ENCODE results near the gene GSG1L. TPM values are rescaled to one million over a fixed set of nuclear protein-coding genes. Genes with fewer than 3 reads are reported as not detected.
"Not testable (repeated sequence)": the region's sequence is repeated elsewhere in the genome, so short reads cannot be mapped to it uniquely, and the experiment has no call there.

GSG1L gene
- total RNA-seq, 2 experiments from 2014 or later, result not detected

DNA sequence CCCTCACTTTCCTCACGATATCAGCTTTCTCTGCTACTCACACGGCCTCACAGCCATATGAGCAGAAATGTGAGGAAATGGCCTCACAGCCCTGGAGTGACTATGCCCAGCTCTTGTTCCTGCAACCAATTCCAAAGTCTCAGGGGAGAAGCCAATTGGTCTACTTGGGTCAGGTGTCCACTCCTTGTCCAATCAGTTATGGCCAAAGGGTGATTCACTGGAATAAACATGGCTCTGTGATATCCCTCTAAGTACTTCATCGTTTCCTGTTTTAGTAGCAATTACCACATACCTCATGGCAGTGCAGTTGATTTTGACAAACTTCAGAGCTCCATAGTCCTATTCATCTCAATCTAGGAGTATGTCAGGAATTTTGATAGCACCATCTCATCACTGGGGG, 318.2 kb downstream of the GSG1L start:
- no peaks in the 10 kb centered on the region for H3K36me3 Mint-ChIP-seq
- no peak overlapping the region for H3K27ac Mint-ChIP-seq
- DNase-seq, result no peak
- ATAC-seq (ENCODE audit: low read depth), result no peak
- H3K4me1 Mint-ChIP-seq, result peaks cover 4% of the 10 kb centered on the region
- POLR2A ChIA-PET, result no interaction called here
- no peaks in the 10 kb centered on the region for H3K27me3 Mint-ChIP-seq
- no peaks in the 10 kb centered on the region for H3K9me3 Mint-ChIP-seq
- H3K4me3 Mint-ChIP-seq, result no peak overlapping the region

GRCh38 chr16:27743963-27744362, 319.6 kb downstream of the GSG1L start:
- POLR2A ChIA-PET, result no interaction called here
- ATAC-seq (ENCODE audit: low read depth), result no peak
- H3K4me3 Mint-ChIP-seq, result no peak overlapping the region
- no peaks in the 10 kb centered on the region for H3K9me3 Mint-ChIP-seq
- peaks cover 2% of the 10 kb centered on the region for H3K36me3 Mint-ChIP-seq
- DNase-seq, result no peak
- no peak overlapping the region for H3K27ac Mint-ChIP-seq
- H3K4me1 Mint-ChIP-seq, result peaks cover 3% of the 10 kb centered on the region
- no peaks in the 10 kb centered on the region for H3K27me3 Mint-ChIP-seq

DNA sequence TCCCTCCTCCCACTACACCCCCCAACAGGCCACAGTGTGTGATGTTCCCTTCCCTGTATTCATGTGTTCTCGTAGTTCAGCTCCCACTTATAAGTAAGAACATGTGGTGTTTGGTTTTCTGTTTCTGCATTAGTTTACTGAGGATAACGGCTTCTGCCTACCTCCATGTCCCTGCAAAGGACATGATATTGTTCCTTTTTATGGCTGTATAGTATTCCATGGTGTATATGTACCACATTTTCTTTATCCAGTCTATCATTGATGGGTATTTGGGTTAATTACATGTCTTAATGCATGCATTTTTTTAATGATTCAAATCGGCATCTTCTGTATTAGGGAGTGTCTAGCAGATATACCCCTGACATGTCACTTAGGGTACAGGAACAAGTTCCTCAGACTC, 320.5 kb downstream of the GSG1L start:
- H3K4me3 Mint-ChIP-seq; DNase-seq; H3K9me3 Mint-ChIP-seq; H3K4me1 Mint-ChIP-seq; POLR2A ChIA-PET; ATAC-seq (ENCODE audit: low read depth); H3K27me3 Mint-ChIP-seq; H3K36me3 Mint-ChIP-seq; H3K27ac Mint-ChIP-seq: not testable (repeated sequence)

- H3K4me3 Mint-ChIP-seq, result no peak overlapping the region
- DNase-seq (no peak), ATAC-seq (ENCODE audit: low read depth) (no peak)
- H3K36me3 Mint-ChIP-seq, result peaks cover 2% of the 10 kb centered on the region
- H3K27me3 Mint-ChIP-seq, result no peaks in the 10 kb centered on the region
- H3K4me1 Mint-ChIP-seq, result no peaks in the 10 kb centered on the region
- POLR2A ChIA-PET, result no interaction called here
- H3K9me3 Mint-ChIP-seq, result no peaks in the 10 kb centered on the region
- no peak overlapping the region for H3K27ac Mint-ChIP-seq
These were observed 321.2 kb downstream of the GSG1L start for GRCh38 chr16:27742333-27742732.

DNA sequence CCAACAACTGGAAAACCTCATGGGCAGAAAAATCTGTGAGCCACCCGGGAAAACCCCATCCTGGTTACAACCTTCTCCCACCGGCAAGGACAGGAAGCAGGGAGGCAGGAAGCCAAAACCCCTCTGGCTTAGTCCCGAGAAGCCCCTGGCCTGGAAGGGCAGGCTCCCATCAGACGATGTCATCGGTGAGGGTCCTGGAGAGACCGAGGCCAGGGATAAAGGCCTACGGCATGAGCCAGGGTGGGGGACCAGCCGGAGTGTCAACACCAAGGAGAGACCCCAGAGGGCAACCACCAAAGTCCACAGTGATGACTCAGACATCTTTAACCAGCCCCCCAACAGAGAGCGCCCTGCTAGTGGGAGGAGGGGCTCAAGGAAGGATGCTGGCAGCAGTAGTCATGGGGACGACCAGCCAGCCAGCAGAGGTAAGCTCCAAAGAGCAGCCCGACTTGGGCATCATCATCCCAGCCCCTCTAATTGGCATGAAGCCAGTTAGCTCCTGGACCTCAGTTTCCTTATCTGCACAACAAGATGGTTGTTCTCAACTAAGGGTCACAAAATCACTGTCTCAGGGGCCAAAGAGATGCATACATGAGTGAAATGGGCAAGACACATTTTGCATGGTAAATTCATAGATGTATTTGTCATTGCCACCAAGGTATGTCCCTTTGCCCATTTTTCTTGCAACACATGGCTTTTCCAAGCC, 322.9 kb downstream of the GSG1L start:
- Mint-ChIP-seq H3K27ac (no peak overlapping the region), H3K27me3 (no peaks in the 10 kb centered on the region), H3K4me1 (no peaks in the 10 kb centered on the region), H3K9me3 (no peaks in the 10 kb centered on the region), H3K4me3 (no peak overlapping the region), H3K36me3 (peaks cover 2% of the 10 kb centered on the region)
- POLR2A ChIA-PET, result no interaction called here
- DNase-seq, result no peak
- ATAC-seq (ENCODE audit: low read depth), result no peak

- Mint-ChIP-seq H3K27ac (no peak overlapping the region), H3K4me3 (no peak overlapping the region), H3K9me3 (no peaks in the 10 kb centered on the region), H3K4me1 (no peaks in the 10 kb centered on the region), H3K27me3 (no peaks in the 10 kb centered on the region), H3K36me3 (peaks cover 2% of the 10 kb centered on the region)
- ATAC-seq (ENCODE audit: low read depth) (no peak), DNase-seq (no peak)
- POLR2A ChIA-PET, result no interaction called here
These were observed 323.7 kb downstream of the GSG1L start for GRCh38 chr16:27739606-27740357.

DNA sequence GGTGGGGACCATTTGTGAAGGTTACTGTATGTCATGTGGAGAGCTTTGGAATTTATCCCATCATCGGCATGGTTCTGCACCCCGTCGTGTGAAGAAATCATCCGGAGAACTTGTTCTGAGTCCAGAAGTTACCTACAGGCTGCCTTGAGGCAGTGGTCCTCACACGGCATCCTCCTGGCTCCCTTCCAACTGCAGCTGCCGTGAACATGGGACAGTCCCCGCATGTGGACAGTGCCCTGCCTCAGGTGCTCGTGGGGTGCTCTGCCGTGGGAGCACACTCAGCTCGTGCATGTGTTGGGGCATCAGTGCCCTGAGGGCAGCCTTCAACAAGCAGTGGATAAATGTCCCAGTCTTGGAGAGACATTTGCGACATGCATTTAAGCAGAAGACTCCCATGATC, 324.9 kb downstream of the GSG1L start:
- Mint-ChIP-seq H3K9me3 (no peaks in the 10 kb centered on the region), H3K27ac (no peak overlapping the region), H3K4me1 (no peaks in the 10 kb centered on the region), H3K4me3 (no peak overlapping the region), H3K36me3 (peaks cover 2% of the 10 kb centered on the region), H3K27me3 (no peaks in the 10 kb centered on the region)
- DNase-seq (no peak), ATAC-seq (ENCODE audit: low read depth) (no peak)
- POLR2A ChIA-PET, result no interaction called here

Other genes starting within 250 kb of the GSG1L start
- 100 to 1,000 TPM; 261 to 280 TPM for gene XPO6, start 148.3 kb upstream of the GSG1L start, total RNA-seq
- 10 to 100 TPM; 15.9 TPM for gene SBK1, start 228.8 kb upstream of the GSG1L start, total RNA-seq